PC-3 (cell line): Measurements from ENCODE around the gene KIAA0586.

Experiments
- EZH2phosphoT487 ChIP-seq: fragments of 300-600 bp; sonication (generic); IDR thresholded peaks from 2 replicates; pipeline ENCODE4 v1.6.1; 2018; ENCODE audit warnings: mild to moderate bottlenecking, antibody characterized with exemption, low read length, borderline replicate concordance
- TF ChIP-seq, protein P1 (sequence below): fragments of 300-600 bp; sonication (generic); conservative IDR thresholded peaks from 2 replicates; pipeline ENCODE4 v1.5.1; 2017; ENCODE audit warnings: antibody characterized with exemption, low read depth, mild to moderate bottlenecking, low read length

DNA sequence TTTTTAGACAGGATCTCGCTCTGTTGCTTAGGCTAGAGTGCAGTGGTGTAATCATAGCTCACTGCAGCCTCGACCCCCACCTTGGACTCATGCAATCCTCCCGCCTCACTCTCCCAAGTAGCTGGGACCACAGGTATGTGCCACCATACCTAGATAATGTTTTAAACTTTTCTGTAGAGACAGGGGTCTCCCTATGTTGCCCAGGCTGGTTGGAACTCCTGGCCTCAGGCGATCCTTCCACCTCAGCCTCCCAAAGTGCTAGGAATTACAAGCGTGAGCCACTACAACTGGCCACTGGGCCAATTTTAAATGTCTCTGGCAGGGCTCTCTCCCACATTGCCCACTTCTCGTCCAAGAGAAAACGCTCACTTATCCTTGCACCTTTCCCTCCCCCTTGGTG lies 143.7 kb downstream of the KIAA0586 start:
- TF ChIP-seq, protein P1, sequence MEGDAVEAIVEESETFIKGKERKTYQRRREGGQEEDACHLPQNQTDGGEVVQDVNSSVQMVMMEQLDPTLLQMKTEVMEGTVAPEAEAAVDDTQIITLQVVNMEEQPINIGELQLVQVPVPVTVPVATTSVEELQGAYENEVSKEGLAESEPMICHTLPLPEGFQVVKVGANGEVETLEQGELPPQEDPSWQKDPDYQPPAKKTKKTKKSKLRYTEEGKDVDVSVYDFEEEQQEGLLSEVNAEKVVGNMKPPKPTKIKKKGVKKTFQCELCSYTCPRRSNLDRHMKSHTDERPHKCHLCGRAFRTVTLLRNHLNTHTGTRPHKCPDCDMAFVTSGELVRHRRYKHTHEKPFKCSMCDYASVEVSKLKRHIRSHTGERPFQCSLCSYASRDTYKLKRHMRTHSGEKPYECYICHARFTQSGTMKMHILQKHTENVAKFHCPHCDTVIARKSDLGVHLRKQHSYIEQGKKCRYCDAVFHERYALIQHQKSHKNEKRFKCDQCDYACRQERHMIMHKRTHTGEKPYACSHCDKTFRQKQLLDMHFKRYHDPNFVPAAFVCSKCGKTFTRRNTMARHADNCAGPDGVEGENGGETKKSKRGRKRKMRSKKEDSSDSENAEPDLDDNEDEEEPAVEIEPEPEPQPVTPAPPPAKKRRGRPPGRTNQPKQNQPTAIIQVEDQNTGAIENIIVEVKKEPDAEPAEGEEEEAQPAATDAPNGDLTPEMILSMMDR, result no peak
- TF ChIP-seq EZH2phosphoT487, result no peak
